GM23338 (cell line): ENCODE data around the gene ADAMTS17.

Experiments
- CTCF ChIP-seq, 2 experiments: fragments of 200-600 bp in 1 of 2; sonication (generic) in 1 of 2; conservative IDR thresholded peaks; 2 replicates each; pipeline versions ENCODE4 v1.5.1 to v1.6.1; 2016 to 2017; ENCODE audit warnings: antibody characterized with exemption in 2 of 2, low read depth in 2 of 2, mild to moderate bottlenecking in 2 of 2, moderate library complexity in 1 of 2
- EZH2 ChIP-seq: fragments of 200-600 bp; sonication (generic); IDR thresholded peaks from one replicate; pipeline ENCODE4 v1.8.0; 2017; ENCODE audit warnings: antibody characterized with exemption, mild to moderate bottlenecking, low read depth; ENCODE audit not compliant: unreplicated experiment
- ZNF331 ChIP-seq: fragments of 250-450 bp; sonication (Bioruptor Pico); IDR thresholded peaks from 2 replicates; pipeline ENCODE4 v1.5.0; 2020; ENCODE audit warnings: low read depth, mild to moderate bottlenecking, moderate library complexity

GRCh38 chr15:100383302-100384107, 41.7 kb upstream of the ADAMTS17 start:
- TF ChIP-seq CTCF (conservative IDR thresholded peaks at IDR 0.05; ENCODE audit: low read depth in 2 of 2) (peak; percentile 71 to 78), ZNF331 (no peak), EZH2 (no peak)
